ENCODE results near the gene BABAM2.
"Not testable (repeated sequence)": the region's sequence is repeated elsewhere in the genome, so short reads cannot be mapped to it uniquely, and the experiment has no call there.

Gene BABAM2

DNA sequence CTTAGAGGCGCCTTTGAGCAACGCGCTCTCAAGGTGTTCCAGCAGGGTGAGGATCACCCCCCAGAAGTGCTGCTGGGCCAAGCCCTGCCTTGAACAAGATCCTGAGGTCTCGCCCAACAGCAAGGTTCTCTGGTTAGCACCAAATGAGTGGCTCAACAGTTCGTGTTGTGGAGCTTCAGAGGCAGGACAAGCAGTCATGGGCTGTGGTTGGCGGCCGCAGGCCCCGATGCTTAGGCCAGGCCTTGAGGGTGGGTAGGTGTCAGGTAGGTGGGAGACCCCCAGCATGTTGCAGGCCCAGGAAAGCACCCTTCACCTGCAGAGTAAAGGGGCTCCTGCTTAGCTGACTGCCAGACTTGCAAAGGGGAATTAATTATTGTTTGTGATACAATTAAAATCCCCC lies 431.9 kb downstream of the BABAM2 start:
- no peak for DNase-seq

DNA sequence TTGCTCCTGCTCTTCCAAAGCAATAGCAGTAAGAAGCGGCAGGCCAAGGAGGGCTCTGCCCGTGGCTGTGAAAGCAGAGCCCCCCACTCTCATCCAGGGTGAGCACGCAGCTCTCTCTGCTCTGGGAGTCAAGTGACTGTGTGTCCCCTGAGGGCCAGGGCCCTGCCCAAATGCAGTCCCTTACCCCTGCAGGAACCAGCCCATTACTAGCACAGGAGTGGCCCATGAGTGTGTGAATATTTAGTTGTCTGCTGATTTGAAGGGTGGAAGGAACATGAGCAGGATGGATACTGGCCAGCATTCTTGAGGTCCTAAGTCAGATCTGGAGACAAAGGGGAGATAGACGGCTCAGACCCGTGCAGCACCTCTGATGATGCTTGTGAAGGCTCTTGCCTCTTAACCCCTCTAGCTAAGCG lies 432.5 kb downstream of the BABAM2 start:
- DNase-seq = no peak

DNA sequence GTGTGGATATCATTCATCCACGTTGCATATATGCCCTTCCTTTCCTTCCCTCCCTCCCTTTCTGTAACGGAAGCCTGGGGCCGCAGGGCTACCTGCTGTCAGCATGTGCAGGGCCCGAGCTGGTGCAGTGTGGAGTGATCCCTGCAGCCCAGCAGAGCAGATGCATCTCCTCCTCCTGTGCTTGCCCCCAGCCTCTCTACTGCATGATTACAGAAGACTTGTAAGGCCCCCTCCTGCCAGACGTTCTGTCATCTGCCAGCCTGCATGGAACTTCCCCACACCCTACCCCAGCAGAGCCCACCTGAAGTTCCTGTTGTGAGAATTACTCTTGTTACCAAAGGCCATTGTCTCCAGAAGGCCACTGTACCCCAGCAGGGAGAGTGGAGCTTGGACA lies 434.6 kb downstream of the BABAM2 start:
- no peak for DNase-seq

DNA sequence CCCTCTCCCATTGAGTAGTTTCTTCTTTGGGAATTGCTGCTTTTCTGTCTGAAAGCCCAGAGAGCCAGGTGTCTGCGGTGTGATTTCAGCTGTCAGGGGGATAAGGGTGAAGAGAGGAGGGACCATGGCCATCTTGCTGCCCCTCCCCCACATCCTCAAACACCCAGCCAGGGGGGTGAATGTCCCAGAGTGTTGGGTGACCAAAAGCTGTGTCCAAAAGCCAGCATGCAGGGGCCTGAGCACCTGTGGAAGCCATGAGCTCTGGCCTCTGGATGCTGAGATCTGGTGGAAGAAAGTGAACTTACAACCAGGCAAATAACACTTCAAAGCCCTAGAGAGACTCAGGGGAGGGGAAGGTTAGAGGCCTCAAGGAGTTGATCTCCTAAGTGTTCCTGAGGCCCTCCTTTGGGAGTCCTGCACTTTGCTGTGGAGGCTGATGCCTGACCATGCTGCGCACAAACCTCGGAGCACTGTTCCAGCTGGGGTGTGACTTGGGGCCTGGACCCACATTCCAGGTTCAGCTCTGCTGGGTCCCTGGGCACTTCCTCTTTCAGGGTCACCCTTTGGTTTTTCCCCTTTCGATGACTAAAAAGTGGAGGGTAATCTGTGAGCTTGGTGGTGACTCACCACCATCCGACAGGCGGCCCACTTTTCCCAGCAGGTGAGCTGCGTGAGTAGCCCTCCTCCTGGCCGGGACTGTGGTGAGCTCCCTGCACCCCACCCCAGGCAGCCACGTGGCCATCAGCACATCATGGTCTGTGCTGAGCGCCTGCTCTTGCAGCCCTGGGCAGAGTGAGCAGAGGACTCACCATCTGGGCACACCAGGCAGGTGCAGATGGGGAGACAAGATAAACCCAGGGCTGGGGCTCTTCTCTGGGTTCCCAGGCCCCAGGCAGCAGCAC lies 435.3 kb downstream of the BABAM2 start:
- DNase-seq = peak; percentile 31

DNA sequence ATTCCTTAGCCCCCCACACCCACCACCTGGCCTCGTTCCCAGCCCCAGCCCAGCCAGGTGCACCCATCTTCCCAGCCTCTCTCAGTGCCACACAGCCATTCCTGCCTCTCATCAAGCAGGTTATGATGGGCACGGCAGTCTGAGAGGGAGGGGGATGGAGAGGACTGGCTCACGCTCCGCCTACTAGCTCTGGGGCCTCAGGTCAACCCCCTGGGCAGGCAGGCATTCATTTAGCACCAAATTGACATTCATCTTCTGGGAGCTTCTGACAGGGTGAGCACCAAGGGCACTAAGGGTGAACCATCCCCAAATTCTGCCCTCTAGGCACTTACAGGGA lies 435.9 kb downstream of the BABAM2 start:
- no peak for DNase-seq

DNA sequence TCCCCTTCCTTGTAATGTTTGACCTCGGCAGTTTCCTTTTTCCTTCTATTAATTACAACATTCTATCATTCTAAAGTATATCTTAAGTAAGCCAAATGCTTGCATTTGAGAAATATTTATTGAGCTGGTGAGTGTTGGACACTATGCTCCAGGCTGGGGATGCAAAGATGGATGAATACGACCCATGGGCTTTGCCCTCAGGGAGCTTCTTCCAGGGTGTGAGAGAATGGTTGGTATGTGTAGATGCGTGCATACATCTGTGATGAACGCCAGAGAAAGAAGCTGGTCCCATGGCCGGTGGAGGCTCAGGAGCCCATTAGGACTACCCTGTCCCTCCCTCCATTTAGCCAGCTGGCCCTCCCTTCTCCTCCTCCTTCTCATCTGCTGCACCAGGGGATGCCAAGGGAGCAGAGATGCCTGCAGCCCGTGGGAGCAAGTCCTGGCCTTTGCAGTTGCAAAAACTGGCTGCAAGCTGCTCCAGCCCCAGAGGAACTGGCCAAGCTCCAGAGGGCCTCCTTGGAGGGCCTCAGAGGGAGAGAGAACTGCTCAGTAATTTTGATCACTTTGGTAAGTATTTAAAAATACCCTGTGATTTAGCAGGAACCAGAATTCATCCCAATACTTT lies 436.5 kb downstream of the BABAM2 start:
- no peak for DNase-seq

DNA sequence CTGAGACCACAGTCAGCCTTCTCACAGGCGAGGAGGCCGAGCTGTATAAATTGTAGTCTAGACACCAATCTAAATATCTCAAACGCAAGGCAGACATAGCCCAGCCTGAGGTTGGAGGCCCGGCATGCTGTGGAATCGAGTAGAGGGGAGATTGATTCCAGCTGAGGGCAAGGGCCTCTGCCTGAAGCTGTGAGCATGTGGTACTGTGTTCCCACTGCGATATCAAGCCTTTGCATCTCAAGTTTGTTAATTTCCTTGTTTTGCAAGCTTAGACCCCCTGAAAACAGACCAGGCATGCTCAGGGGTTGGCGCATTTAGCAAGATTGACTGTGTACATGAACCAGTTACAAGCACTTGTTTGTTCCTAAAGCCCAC lies 437.0 kb downstream of the BABAM2 start:
- DNase-seq = no peak

DNA sequence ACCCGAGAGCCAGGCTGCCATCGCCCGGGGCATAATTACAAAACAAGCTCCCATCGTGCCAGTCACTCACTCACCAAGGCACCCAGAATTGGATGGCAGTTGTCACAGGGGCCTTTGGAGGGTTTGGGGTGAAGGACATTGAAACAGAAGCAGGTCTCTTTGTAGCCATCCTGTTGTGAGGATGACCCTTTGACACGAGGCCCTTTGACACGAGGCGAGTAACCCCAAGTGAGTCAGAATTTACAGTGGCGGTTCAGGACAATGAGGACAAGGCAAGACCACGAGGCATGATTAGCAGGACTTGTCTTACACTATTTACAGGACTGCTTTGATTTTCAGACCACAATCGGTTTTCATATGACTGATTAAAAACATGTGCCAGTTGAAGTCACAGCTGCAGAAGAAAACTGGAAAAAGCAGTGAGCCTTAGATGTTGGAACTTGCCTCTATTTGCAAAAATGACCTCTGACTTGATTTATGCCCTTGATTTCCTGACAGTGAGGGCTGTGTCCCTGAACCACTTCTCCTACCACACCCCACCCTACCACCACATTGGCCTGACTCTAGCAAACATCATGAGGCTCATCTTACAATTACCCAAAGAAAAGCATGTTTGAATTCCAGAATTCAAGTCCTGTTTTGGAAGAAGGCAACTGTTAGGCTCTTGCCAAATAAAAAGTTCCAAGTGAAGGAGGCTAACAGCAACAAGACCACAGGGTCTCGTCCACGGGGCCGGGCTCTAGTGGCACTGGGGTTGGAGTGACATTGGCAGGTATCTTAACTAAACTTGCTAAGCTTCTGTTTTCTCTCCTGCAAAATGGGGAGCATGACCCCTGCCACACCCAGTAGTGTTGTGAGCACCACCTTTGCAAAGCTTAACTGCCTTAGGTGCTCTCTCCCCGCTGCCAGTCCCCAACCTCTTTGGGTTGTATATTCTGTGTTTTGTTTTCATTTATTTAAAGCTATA lies 437.7 kb downstream of the BABAM2 start:
- no peak for DNase-seq

DNA sequence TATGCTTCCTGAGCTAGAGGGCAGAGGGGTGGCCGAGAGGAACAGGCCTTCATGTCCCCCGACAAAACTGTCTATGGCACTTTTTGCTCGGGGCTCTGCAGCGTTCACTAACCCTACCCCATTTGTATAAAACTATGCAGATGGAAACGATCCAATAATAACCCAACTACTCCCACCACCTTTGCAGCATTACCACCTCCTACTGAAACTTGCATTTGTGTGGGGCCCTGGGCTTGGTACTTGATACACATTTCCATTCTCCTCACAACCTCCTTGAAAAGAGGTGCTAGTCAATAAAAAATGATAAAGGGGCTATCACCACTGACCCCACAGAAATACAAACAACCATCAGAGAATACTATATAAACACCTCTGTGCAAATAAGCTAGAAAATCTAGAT lies 438.7 kb downstream of the BABAM2 start:
- DNase-seq = no peak

DNA sequence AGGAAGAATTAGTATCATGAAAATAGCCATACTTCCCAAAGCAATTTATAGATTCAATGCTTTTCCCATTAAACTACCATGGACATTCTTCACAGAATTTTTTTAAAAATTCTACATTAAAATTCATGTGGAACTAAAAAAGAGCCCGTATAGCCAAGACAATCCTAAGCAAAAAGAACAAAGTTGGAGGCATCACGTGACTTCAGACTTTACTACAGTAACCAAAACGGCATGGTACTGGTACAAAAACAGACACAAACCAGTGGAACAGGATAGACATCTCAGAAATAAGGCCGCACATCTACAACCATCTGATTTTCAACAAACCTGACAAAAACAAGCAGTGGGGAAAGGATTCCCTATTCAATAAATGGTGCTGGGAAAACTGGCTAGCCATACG lies 440.2 kb downstream of the BABAM2 start:
- DNase-seq = not testable (repeated sequence)

DNA sequence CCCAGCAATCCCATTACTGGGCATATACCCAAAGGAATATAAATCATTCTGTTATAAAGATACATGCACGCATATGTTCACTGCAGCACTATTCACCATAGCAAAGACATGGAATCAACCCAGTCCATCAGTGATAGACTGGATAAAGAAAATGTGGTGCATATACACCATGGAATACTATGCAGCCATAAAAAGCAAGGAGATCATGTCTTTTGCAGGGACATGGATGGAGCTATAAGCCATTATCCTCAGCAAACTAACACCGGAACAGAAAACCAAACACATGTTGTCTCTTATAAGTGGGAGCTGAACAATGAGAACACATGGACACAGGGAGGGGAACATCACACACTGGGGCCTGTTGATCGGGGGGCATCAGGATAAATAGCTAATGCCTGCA lies 441.3 kb downstream of the BABAM2 start:
- DNase-seq = not testable (repeated sequence)

DNA sequence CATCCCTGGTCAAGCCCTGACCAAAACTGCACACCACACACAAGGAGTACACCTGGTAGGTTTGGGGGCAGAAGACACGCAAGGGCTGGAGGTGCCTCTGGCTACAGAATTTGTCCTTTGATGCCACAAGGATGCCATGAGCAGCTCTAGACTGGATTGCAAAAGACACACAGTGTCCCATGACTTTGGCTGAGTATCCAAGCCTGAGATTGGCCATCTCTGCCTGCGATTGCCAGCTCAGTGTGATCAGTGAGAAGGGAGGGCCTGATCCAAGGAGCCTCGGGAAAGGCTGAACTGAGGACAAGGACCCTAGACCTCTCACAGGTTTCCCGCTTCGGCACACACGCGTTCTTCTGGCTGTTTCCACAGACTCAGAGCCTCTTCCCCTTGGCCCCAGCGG lies 442.2 kb downstream of the BABAM2 start:
- no peak for DNase-seq

DNA sequence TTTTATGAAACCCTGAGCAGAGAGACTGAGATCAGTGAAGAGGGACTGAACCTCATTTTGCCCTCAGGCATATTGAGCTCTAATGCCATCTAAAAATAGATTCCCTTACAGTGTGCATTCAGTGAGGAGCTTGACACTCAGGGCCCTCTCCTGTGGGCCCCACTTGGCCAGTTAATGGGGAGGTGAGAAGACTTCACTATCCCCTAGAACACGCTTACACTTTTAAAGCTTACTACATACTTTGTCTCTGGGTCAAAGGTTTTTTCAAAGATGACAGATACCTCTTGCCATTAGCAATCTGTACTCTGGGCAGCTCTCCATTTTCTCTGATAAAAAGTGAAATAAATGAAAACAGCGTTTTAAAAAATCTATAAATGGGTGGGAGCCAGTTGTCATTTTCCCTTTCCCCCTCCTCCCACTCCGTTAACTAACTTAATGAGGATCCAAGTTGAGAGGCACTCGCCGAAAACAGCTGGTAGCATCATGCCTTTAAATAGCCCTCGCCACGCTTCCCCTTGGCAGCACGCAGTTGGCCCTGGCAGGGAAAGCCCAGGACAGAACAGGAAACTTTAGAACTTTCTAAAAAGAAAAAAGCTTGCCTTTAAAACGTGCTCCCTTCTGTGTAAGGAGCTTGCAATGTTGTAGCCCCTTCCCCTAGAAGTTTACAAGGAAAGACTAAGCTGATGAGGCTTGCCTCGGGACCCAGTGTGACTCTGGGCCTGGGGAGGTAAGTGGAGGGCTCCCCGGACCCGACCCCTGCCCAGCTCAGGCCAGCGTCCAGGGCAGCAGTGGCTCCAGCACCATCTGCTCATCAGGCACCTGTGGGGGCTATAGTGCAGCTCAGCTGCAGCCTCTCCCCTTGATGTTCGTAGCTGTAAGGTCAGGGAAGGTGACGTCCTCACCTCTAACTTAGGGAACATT lies 443.3 kb downstream of the BABAM2 start:
- DNase-seq = no peak

DNA sequence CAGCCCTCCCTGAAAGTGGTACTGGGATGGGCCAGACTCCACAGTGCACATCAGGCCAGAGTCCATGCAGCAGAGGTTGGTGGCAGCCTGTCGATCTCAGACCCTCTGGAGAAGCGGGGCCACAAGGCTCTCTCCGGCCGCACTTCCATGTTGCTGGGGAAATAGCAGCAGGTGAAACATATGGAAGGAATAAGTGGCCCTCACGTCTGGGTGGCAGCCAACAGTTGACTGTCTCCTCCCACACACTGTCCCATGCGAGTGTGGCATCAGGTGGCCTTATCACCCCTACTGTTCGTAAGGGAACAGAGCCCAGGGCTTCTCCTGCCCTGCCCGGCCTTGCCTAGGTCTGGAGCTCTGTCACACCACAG lies 444.0 kb downstream of the BABAM2 start:
- no peak for DNase-seq

DNA sequence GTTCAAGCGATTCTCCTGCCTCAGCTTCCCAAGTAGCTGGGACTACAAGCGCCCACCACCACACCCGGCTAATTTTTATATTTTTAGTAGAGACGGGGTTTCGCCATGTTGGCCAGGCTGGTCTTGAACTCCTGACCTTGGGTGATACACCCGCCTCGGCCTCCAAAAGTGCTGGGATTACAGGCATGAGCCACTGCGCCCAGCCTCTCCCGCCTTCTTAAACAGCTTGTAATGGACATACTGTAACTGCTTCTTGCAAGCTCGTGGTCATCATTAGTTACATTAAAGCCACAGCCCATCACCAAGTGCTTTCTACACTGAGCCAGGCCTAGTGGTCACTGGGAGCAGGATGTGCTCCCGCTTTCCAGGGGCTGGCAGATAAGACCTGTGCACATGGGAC lies 444.7 kb downstream of the BABAM2 start:
- not testable (repeated sequence) for DNase-seq

DNA sequence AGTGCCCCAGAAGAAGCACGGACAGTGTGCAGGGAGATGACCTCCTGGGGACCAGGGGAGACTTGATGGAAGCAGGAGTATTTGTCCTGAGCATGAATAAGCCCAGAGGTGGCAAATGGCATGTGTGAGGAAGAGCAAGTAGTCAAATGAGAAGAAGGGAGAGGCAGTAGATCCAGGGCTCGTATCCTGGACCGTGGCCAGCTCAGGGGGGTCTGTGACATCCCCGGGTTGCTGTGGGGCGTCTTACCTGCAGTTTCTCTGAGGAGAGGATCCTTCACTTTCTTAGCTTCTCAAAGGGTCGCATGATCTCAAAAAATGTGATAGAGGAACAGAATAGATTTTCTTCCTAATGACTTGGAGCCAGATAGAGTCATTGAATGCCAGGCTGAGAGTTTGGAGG lies 445.1 kb downstream of the BABAM2 start:
- DNase-seq = no peak

DNA sequence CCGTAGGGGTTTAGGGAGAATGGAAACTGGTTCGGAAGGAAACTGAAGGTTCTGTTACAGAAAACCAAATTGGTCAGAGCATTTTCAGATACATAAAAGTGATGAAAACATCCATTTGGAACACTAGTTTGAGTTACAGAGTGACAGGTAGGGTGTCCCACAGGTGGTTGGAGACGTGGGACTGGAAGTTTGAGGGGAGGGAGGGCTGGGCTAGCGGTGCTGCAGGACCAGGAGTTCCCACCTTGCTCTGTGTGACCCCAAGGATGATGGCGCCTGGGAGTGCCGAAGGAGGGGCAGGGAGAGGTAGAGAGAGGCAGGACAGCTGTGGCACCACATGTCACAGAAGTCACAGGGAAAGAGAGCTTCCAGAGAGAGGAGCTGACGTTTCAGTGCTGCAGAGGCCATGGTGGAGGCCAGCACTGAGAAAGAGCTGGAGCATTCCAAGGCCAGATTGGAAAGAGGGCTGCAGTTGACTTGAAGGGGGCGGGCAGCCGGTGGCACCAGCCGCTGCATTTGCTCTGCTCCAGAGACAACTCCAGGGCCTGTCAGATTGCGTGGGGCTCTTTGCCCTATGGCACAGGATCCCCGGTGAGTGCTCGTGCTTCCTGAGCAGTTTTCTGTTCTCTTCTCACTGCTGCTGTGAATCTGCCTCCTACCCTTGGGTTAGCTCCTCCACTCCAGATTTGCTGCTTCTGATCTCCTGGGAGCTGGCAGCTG lies 445.9 kb downstream of the BABAM2 start:
- DNase-seq = no peak

DNA sequence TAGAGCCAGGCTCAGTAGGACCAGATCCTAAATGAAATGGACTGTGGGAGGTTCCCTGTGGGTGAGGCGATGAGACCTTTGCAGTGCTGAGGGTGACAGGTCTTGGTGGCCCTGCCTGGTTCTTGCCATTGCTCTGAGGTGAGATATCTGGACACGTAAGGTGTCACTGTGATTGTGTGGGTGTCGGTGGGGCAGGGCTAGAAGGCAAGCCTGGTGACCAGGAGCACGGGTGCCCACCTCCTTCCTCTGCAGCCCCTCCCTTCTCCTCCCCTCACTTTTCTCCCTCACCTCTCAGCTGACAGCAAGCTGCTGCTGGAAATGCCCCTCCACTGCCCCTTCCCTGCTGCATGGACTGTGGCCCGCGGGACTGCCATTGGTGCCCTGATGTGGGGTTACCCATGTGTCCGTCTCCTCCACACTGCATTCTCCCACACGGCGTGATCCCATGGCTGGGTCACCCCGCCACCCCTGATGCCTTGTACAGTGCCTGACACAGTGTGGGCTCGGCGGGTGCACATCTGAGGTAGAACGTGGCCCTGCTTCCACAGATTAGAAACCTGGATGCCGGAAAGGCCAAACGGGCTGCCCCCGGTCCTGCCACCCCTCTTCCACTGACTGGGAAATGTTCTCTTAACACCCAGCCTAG lies 446.6 kb downstream of the BABAM2 start:
- DNase-seq = no peak

DNA sequence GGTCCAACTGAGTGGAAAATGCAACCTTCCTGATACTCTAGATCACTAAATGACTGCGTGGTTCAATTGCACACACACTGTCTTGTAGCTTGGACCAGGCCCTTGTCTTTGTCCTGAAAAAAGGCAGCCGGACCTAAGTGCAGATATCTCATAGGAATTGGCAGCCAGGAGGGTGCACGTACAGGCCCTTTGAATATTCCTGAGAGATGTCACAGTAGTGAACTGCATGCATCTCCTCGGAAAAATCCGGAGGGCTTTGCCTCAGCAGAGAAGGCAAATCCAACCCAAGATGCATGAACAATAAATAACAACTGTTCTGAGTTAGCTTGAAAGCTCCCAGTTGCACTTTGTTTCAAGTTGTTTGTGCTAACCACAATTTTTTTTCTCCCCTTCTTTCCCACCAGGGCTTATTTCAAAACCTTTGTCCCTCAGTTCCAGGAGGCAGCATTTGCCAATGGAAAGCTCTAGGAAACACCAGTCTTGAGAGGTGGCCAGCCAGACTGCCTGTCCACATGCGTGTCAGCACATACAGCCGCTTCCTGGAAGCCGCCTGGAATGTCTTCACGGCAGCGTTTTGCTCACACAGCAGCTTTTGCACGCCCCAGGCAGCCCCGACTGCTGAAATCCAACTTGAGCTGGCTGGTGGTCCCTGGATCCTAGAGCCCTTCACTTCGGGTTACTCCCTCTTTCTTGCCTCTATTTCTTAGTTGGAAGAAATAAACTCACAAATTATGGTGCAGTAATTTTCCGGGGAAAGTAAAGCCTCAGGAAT lies 447.7 kb downstream of the BABAM2 start:
- DNase-seq = no peak

DNA sequence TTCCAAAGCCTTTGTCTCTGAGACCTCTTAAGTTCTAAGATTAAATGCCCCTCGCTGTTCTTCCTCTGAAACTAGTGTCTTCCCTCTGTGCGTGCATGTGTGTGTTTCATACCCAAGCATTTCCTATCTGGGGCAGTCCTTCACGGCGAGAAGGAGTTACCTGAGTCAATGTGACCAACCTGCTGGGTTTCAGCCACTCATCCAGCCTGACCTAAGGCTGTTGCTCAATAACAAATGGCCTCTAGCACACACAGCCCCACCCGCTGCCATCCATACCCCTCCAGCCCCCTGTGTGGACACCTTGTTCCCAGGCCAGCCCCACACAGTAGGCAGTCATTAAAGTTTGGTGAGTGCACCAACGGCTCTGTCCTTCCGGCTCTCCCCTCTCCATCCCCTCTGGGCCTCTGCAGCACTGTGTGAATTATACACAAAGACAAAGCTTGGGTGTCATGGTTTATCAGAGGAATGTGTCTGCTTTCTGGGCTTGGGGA lies 448.3 kb downstream of the BABAM2 start:
- DNase-seq = no peak
